Measurements from ENCODE around the gene CIB4. TPM values are rescaled to one million over a fixed set of nuclear protein-coding genes. Genes with fewer than 3 reads are reported as not detected.

CIB4 gene
- total and polyA plus RNA-seq, 2 of the 13 experiments (the other 11 are each of a cell fraction or from before 2014, with no cell fraction given): not detected

GRCh38 chr2:26613241-26614215 lies 27.6 kb downstream of the CIB4 start:
- ATAC-seq: no peak
- Histone ChIP-seq H2AFZ (ENCODE audit: low read length) (no peak overlapping the region), H3K9me3 (ENCODE audit: low read length) (no peaks in the 10 kb centered on the region), H3K4me1 (ENCODE audit: insufficient read depth, low read length) (peaks cover 34% of the 10 kb centered on the region), H3K27me3 (ENCODE audit: control insufficient read depth in 1 of 2, insufficient read depth in 2 of 2, low read length in 2 of 2) (peaks cover 2 to 74% of the 10 kb centered on the region in 2 experiments), H3K36me3 (replicated peaks in 1 of 2; ENCODE audit: control insufficient read depth in 1 of 2, insufficient read depth in 2 of 2, low read length in 2 of 2) (no peaks in the 10 kb centered on the region), H3K9ac (ENCODE audit: insufficient read depth, low read depth, low read length) (no peak overlapping the region), H3K27ac (ENCODE audit: extremely low read length, insufficient read depth, low read length) (no peak overlapping the region), H3K4me3 (replicated peaks in 1 of 3; ENCODE audit: insufficient read depth in 1 of 3, low read depth in 2 of 3, low read length in 3 of 3) (no peak overlapping the region), H3K79me2 (ENCODE audit: insufficient read depth, low read length) (no peaks in the 10 kb centered on the region), H4K20me1 (ENCODE audit: insufficient read depth, low read length) (no peaks in the 10 kb centered on the region), H3K4me2 (ENCODE audit: low read depth, low read length) (no peak overlapping the region)
- BruUV-seq (replicated peaks): no TSS peak
- DNase-seq (ENCODE audit: low spot score): no peak
- WGBS (ENCODE audit: low lambda C conversion rate): 6% methylated on average over 6 of the region's 13 CpGs
- intact Hi-C loops (cut with micrococcal nuclease; ENCODE audit: unreplicated experiment) (no loop called here), in situ Hi-C loops (cut with HindIII; ENCODE audit: extremely low pct_ligation_motif_present, low pct_unique_long_range_greater_than_20kb) (loop anchor here (5.0 kb wide), 1 partner anchor 129 kb away; no protein-coding TSS in a partner anchor)
- FAIRE-seq: no peak
- CTCF ChIA-PET (ENCODE audit: low intra/inter-chr PET ratio, low total read pairs): no interaction called here
- POLR2A ChIA-PET: no interaction called here
- TF ChIP-seq, protein P1, sequence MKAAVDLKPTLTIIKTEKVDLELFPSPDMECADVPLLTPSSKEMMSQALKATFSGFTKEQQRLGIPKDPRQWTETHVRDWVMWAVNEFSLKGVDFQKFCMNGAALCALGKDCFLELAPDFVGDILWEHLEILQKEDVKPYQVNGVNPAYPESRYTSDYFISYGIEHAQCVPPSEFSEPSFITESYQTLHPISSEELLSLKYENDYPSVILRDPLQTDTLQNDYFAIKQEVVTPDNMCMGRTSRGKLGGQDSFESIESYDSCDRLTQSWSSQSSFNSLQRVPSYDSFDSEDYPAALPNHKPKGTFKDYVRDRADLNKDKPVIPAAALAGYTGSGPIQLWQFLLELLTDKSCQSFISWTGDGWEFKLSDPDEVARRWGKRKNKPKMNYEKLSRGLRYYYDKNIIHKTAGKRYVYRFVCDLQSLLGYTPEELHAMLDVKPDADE (CRISPR knock-in tag; IDR thresholded peaks at IDR 0.05): no peak
- TF ChIP-seq ZMYM4 (CRISPR knock-in tag; IDR thresholded peaks at IDR 0.05) (no peak), ZNF841 (CRISPR knock-in tag; IDR thresholded peaks at IDR 0.05; ENCODE audit: borderline replicate concordance) (no peak), ZKSCAN8 (CRISPR knock-in tag; IDR thresholded peaks at IDR 0.05; ENCODE audit: borderline replicate concordance) (no peak), ZFP36 (IDR thresholded peaks at IDR 0.05; ENCODE audit: borderline replicate concordance, low read depth, low read length, partially characterized antibody) (no peak), TCF12 (IDR thresholded peaks at IDR 0.05) (no peak), TCF12 (CRISPR knock-in tag; IDR thresholded peaks at IDR 0.05) (no peak), ZNF569 (CRISPR knock-in tag; IDR thresholded peaks at IDR 0.05; ENCODE audit: borderline replicate concordance) (no peak), ZNF614 (CRISPR knock-in tag; IDR thresholded peaks at IDR 0.05; ENCODE audit: borderline replicate concordance) (no peak), ZNF496 (CRISPR knock-in tag; IDR thresholded peaks at IDR 0.05; ENCODE audit: insufficient replicate concordance) (no peak), MAFG (CRISPR knock-in tag; IDR thresholded peaks at IDR 0.05) (no peak), ZNF333 (CRISPR knock-in tag; IDR thresholded peaks at IDR 0.05; ENCODE audit: borderline replicate concordance) (no peak)
- TF ChIP-seq, protein P2, sequence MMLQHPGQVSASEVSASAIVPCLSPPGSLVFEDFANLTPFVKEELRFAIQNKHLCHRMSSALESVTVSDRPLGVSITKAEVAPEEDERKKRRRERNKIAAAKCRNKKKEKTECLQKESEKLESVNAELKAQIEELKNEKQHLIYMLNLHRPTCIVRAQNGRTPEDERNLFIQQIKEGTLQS (CRISPR knock-in tag; IDR thresholded peaks at IDR 0.05): no peak
- TF ChIP-seq, protein P3, sequence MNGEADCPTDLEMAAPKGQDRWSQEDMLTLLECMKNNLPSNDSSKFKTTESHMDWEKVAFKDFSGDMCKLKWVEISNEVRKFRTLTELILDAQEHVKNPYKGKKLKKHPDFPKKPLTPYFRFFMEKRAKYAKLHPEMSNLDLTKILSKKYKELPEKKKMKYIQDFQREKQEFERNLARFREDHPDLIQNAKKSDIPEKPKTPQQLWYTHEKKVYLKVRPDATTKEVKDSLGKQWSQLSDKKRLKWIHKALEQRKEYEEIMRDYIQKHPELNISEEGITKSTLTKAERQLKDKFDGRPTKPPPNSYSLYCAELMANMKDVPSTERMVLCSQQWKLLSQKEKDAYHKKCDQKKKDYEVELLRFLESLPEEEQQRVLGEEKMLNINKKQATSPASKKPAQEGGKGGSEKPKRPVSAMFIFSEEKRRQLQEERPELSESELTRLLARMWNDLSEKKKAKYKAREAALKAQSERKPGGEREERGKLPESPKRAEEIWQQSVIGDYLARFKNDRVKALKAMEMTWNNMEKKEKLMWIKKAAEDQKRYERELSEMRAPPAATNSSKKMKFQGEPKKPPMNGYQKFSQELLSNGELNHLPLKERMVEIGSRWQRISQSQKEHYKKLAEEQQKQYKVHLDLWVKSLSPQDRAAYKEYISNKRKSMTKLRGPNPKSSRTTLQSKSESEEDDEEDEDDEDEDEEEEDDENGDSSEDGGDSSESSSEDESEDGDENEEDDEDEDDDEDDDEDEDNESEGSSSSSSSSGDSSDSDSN (CRISPR knock-in tag; IDR thresholded peaks at IDR 0.05): no peak
- TF ChIP-seq, protein P4, sequence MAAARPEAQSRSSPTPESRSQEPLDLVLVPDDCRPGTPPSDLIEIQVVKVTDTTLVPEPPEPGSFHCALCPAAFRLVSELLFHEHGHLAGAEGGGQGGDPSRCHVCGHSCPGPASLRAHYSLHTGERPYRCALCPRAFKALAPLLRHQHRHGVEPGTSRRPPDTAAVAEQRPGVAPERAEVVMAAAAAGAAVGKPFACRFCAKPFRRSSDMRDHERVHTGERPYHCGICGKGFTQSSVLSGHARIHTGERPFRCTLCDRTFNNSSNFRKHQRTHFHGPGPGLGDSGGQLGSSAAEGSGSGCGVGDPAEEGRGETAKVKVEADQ (CRISPR knock-in tag; IDR thresholded peaks at IDR 0.05; ENCODE audit: borderline replicate concordance): no peak
- TF ChIP-seq, protein P5, sequence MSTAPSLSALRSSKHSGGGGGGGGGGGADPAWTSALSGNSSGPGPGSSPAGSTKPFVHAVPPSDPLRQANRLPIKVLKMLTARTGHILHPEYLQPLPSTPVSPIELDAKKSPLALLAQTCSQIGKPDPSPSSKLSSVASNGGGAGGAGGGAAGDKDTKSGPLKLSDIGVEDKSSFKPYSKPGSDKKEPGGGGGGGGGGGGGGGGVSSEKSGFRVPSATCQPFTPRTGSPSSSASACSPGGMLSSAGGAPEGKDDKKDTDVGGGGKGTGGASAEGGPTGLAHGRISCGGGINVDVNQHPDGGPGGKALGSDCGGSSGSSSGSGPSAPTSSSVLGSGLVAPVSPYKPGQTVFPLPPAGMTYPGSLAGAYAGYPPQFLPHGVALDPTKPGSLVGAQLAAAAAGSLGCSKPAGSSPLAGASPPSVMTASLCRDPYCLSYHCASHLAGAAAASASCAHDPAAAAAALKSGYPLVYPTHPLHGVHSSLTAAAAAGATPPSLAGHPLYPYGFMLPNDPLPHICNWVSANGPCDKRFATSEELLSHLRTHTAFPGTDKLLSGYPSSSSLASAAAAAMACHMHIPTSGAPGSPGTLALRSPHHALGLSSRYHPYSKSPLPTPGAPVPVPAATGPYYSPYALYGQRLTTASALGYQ (CRISPR knock-in tag; IDR thresholded peaks at IDR 0.05): no peak

All from HepG2 (cell line).